Stimulated activated CD8-positive, alpha-beta memory T cell treated with anti-CD3 and anti-CD28 coated beads, Interleukin-15, amount 100 ng/mL, for 48 hours (primary cell): Measurements from ENCODE around the gene ROBO1.

Source experiments
- DNase-seq, 2 donors: peaks; one replicate each; pipeline ENCODE4 v3.0.0-alpha.2; 2020; ENCODE audit warnings: low read depth in 2 of 2

The ROBO1 gene

DNA sequence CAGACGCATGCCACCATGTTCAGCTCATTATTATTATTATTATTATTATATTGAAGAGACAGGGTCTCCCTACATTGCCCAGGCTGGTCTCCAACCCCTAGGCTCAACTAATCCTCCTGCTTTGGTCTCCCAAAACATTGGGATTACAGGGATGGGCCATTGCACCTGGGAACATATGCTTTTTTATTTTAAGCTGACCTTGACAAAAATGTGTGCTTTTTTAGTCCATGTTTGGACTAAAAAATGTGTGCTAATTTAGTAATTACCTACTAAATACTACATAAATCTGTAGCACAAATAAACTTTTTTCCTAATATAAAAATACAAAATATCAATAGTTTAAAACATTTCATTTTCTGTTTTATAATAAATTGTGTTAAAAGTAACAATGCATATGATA, 693.2 kb downstream of the ROBO1 start:
- no peak for DNase-seq

DNA sequence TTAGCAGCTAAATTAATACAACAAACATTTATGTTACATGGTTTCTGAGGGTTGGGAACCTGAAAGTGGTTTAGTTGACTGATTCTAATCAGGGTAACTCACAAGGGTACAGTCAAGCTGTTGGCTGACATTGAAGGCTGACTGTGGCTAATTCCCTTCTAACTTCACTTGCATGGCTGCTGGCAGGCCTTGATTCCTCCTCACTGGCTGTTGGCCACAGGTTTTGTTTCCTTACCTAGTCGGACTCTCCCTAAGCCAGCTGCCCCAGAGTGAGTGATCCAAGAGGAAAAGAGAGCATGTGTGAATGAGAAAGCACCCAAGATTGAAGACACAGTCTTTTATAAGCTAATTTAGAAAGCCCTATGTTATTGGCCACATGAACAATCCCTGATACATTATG, 700.1 kb downstream of the ROBO1 start:
- DNase-seq: no peak

DNA sequence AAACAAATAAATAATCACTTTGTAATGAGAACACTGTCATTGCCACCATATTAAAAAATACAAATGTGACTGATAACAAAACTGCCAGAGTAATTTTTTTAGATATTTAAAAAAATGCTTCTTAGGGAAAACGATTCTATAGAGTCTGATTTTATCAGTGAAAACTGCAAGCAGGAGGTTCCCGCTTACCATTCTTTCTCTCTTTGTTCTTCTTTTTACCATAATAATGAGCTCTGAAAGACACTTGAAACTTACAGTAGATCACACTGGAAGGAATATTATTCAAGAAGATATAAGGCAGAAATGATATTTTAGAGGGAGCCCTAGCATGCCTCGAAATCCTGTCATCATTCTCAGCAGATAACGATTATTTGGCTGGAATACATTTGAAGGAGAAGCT, 701.3 kb downstream of the ROBO1 start:
- no peak for DNase-seq

DNA sequence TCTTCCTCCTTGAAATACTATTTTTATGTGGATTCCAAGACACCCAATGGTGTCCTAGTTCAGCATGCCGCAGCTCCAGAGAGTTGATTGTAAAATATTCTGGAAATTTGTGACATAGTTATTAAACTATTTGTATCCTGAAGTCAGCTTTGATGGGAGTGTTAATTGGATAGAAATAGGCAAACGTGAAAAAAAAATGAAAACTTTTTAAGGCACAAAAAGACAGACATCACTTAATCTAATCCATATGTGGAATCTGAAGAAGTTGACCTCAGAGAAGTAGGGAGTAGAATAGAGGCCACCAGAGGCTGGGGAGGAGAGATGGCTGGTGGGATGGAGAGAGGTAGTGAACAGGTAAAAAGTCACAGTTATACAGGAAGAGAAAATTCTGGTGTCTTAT, 704.2 kb downstream of the ROBO1 start:
- no peak for DNase-seq

DNA sequence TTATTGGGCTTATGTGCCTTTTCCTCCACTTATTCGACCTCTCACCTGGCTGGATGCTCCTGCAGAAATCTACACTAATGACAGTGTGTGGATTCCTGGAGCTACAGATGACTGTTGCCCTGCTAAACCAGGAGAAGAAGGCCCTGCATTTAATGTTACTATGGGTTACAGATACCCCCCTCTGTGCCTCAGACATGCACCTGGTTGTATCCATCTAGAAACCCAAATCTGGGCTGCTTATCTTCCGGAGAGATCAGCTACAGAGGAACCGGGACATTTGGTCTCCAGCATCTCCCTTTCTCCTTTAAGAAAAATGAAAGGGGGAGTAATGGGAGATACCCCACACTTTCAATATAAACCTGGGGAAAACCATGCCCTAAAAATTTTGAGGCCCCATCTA, 710.0 kb downstream of the ROBO1 start:
- DNase-seq: no peak

DNA sequence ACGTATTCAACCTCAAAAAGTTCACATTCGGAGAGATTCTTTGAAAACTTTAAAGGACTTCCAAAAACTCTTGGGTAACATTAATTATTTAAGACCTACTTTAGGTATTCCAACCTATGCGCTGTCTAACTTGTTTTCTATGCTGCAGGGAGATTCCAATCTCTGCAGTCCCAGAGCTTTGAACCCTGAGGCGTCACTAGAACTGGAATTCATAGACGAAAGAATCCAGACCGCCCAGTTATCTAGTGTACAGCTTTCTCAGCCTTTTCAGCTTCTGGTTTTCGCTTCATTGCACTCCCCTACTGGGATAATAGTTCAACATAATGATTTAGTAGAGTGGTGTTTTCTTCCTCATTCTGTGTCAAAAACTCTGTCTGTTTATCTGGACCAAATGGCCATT, 711.3 kb downstream of the ROBO1 start:
- no peak for DNase-seq

DNA sequence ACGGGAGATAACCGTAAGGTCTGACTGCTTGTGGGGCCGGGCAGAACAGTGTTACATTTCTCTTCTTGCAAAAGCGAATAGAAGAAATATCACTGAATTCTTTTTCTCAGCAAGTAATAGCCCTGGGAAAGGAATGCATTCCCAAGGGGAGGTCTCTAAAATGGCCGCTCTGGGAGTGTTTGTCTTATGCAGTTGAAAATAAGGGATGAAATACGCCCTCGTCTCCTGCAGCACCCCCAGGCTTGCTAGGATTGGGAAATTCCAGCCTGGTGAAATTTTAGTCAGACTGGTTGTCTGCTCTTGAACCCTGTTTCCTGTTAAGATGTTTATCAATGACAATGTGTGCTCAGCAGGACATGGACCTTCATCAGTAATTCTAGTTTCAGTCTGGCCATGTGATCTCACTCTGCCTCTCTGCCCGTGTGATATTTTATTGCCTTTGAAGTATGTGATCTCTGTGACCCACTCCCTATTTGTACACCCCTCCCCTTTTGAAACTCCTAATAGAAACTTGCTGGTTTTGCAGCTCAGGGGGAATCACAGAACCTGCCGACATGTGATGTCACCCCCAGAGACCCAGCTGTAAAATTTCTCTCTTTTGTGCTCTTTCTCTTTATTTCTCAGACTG, 715.6 kb downstream of the ROBO1 start:
- no peak for DNase-seq

DNA sequence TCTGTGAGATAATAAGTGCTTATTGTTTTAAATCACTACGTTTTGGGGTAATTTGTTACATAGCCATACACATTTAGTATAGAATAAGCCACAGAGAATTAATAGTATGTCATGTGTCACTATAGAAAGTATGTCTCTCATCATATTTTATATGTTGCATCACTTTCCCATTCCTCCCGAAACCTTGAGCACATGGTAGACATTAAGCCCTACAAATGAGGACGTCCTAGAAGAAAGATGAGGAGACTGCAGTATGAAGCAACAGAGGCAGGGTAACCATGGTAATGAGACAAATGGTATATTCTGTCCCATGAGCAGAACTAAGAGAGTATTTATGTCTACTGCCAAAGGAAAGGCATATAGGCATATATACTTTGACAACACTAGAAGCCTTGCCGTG, 720.2 kb downstream of the ROBO1 start:
- DNase-seq: no peak

DNA sequence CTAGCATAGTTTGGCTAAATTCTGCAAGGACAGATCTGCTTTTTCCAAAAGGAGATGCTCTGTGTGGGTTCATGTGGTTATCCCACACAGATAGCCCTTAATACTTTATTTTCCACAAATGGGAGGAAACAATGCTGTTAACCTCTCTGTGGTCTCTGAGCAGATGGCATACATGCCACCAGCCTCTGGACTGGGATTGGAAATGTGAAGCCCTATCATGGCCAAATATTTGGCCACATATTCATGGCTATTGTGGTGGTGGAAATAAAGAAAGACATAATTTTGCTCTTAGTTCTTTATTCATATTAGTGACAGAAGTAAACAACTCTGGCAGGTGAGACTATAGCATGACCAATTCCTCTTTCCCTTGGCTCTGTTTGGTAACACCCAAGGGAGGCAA, 726.2 kb downstream of the ROBO1 start:
- DNase-seq: no peak

DNA sequence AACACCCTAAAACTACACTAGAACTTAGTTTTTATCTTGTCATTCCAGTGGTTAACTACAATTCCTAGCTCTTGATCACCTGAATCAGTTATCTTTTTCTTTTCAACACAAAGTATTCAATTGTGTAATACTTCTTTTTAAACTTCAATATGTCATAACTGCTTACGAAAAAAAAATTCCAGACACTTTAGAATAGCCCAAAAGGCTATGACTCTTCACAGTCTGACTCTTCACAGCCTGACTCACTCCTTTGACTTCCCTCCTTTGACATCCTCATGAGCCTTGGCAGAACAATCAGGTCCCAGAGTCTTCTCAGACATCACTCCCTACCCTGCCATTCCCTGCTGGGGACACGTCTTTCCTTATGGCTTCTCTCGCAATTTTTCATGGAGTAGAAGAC, 727.1 kb downstream of the ROBO1 start:
- DNase-seq: no peak

DNA sequence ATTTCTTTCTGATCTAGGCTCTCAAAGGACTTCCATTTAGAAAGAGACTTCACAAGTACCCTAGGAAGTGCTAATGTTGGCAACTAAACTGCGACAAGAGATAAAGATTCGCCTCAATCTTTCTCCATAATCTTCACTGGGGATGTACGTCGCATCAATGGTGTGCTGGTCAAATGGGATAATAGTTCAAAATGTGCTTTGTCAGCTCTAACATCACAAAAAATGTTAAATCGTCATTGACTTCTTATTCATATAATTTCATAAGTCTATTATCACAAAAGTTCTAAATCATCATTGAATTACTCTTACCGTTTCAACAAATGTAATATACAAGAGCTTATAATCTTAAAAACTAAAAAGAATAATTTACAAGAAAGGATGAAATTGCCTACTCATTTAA, 727.7 kb downstream of the ROBO1 start:
- no peak for DNase-seq

DNA sequence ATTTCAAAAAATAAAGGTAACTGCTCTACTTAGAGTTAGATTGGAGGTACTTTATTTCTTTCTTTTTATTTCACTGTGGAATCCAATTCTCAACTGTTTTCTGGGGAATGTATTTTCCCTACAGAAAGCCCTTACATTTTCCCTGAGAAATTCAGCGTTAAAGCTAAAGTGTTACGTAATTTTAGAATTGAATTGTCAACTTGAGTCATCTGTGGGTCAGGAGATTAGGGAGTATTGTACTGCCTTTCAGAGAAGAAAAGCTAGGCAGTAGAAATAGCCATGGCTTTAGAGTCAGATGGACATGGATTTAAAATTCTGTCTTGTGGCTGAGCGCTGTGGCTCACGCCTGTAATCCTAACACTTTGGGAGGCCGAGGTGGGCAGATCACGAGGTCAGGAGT, 728.6 kb downstream of the ROBO1 start:
- DNase-seq: no peak

DNA sequence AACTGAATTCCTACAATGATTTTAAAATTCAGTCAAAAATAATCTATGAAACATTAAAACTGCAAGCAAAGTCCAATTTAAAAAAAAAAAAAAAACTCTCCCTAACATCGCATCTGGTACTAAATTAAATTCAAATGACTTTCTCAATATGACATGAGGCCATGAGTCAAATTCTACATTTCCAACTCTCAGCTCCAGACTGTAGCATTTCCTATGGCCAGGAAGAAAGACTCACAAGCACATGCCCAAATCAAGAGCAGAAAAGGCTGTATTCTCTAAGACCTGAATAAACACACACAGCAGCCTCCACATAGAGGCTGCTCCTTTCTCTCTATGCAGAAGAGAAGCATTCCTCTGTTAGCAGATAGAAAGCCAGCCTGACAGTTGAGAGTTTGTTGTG, 729.2 kb downstream of the ROBO1 start:
- DNase-seq: no peak

DNA sequence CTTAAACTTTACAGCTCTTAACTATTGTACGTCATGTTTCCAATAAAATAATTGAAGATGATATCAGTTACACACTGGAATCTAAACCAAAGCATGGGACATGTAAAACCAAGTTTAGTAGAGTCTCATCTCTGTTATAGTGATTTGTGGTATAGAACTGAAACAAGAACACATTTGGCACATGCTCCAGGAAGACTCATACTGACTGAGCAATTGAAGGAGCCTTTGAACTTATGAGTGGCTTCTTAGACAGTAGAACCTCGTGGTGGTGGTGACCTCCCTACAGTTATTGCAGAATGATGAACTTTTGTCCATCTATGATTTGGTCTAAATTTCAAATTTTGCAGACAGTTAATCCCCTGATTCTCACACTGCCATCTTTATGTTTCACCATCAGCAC, 729.7 kb downstream of the ROBO1 start:
- DNase-seq: no peak

DNA sequence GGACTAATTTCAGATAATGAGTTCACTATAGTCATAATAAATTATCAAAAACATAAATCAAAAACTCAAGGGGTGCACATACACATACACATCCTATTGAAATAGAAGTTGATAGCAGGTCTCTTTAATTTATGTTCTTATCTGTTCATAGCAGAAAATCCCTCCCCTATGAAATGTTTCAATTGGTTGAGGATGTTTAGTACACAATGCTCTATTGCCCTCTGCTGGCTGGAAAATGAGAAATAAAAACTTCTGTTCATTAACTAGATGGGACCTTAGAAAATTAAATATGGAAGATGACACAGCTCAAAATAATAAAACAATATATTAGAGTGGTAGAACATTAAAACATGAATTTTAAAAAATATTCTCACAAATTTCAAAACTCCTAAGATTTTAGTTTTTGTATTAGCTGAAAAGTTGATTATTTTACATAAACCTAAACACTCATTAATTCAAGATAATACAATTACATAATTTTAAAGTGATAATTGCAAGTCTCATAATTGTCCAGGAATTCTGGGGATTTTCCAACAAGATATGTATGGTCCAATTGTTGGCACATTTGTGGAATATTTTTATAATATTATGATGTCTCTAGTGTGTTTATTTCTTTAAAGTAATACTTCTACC, 735.0 kb downstream of the ROBO1 start:
- DNase-seq: no peak

DNA sequence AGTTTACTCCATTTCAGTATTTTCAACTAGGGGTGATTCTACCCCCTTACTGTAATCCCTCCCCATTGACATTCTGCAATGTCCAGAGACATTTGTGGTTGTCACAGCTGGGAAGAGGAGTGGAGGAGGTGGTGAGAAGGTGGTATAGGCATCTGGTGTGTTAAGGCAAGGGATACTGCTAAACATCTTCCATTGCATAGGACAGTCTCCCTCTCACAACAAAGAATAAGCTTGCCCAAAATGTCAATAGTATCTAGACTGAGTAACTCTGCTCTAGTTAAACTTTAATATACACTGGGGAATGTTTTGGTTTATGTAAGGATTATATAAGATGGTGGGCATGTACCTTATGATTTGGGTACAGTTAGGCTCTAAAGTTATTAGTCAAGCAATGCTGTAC, 737.6 kb downstream of the ROBO1 start:
- no peak for DNase-seq

DNA sequence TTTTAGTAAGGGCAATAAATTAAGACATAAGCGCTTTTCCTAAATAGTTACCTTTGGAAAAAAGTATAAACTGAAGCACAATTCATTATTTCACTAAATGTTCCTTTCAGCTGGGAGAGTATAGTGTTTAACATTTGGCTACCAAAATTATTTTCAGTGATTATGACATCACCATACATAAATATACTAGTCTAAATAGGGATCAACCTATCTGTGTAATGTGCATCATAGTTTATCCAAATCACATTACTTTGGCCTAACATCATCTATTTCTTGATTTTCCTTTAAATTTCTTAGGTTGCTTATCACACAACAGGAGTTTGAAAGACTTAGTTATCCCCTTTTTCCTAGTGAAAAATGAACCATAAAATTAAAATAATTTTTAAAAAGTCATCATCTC, 738.9 kb downstream of the ROBO1 start:
- no peak for DNase-seq

DNA sequence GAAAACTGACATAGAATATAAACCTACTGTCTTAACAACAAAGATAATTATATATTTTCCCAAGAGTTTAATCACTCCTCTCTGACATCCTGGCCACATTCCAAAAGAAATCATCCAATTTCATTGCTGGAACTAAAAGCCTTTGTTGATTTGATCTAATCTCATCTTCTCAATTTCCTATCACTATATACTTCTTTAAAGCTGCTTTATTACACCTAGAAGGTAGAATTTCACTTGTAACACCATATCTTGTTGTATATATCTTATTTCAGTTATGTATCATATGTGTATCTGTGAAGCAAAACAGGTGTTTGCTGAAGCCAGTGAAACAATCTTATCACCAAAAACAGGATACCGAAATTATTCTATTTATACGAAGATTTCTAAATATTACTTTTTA, 740.2 kb downstream of the ROBO1 start:
- no peak for DNase-seq

DNA sequence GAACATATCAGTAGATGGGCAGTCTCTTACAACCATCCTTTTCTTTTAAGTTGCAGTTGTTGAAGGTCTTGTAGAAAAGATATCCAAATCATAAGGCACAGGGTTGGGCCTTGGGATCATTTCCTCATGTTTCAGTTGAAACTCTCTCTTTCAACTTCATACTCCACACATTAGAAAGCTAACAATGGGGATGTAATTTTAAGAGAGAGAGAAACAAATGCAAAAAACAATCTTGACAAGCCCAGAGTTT, 747.9 kb downstream of the ROBO1 start:
- no peak for DNase-seq

DNA sequence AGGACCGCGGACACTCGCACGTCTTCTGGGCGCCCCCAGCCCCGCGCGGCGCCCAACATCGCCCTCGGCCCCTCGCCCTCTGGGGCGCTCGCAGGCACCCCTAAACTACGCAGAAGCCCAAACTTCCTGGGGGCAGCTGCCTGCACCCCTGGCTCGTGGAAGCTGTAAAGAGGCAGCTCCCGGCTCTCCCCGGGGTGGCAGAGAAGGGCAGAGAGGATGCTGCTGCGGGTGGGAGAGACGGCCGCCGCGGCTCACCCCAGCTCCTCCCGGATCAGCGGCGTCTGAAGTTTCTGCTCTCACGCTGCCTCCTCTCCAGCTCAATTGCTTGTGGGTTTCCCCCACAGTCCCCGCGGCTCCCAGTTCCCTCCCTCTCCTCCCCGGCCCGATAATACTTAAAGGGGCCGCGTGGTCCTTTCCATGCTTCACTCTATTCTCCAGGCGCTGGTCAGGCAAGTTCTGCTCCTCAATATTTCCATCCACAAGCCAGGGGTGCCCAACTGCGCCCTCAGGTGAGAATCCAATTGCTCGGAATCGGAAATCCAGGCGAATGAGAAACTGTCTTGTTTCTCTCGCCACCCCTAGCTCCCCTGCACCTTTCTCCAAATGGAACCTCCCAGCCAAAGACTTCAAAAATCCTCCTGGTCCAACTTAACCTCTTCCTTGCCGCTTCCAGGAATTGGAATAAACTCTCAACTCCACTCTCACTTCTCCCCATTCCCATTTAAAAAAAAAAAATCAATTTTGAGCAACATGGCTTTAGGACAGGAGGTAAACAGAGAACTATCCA, 748.5 kb downstream of the ROBO1 start:
- no peak for DNase-seq

DNA sequence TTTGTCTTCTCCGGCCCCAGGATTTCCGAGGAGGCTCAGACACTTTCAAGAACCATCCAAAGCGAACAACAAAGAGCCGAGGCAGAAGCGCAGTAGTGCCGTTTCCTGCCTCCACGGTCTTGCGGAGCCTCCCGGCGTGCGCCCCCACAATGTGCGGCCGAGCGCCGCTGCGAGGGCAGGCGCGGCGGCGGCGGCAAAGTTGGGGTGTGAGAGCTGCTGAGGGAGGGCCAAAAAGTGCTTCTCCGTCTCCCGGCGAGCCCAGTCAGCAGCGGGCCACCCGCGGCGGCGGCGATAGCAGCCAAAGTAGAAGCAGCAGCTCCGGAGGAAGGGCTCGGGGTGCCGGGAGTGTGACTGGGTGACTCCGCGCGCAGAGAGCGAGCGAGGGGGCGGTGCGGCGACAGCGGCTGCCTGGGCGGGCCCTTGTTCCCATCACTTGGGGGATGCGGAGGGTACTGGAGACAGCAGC, 749.1 kb downstream of the ROBO1 start:
- DNase-seq: no peak

DNA sequence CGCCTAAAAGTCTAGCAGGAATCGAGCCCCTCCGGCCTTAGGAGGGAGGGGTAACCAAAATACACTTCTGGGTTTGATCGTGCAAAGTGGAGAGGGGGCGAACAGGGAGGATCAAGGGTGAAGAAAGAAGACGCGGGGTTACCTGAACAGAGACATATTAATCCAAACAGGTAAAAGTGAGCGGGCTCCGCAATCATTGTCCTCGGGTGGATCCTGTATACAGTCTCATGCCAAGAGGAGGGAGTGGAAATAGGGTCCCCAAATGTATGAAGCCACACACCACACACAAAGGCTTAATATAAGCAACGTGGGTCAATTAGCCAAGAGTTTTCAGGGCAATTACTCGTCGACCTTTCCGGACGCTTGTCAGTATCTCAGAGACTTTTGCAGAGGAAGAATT, 749.5 kb downstream of the ROBO1 start:
- DNase-seq: no peak

DNA sequence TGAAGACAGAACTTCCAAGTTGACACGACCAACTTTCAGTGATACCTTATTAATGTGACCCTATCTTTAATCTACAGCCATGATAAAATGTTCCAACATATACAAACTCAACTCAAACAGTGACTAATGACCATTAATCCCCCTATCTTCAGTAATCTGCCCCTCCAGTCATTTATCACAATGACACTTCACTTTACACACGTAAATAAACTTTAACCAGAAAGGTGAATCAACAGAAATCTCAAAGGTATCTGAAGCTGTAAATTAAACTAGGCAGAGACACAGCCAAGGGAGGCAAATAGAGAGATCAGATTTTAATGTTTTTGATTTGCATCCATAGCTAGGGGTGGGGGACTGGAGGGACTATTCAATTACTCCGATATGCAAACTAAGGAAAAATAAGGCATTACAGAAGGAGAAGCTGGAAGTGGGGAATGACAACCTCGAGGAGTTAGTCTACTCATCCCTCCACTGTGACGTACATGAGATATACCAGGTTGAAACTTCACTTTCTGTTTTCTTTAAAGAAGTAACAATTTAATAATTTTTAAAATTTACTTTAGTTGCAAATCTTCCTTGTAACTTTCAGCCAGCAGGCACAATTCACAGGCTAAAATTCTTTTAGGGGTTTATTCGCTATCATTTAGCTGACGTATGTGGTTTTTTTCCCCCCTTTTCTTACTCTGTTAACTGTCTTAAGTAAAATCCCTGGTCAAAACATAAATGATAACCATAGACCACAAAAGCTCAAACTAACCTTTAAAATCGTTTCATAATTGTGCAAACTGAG, 751.0 kb downstream of the ROBO1 start:
- no peak for DNase-seq
